HCT116 (cell line): ENCODE data around the gene ROMO1. TPM values are rescaled to one million over a fixed set of nuclear protein-coding genes. Genes with fewer than 3 reads are reported as not detected.
A peak's percentile ranks its signal among the peaks of the same experiment; 100 is the strongest.

Source experiments
- ATAC-seq: fragments of 200-7000 bp; cut with Tn5 transposase; 2 replicates; pipeline ENCODE4 v1.9.1; 2020; ENCODE audit warnings: mild to moderate bottlenecking, moderate library complexity
- BruUV-seq: library from RNA; stranded (reverse); fragments of 400-500 nt; replicated peaks from 2 replicates; lab custom pipeline; 2021; lab: Mats Ljungman, UMichigan
- CTCF ChIA-PET: fragments of 300-600 bp; sonication (Branson Sonifier 250); formaldehyde crosslinking; loops from one replicate; lab custom pipeline; 2021; ENCODE audit warnings: antibody characterized with exemption; lab: Charles Lee
- POLR2A ChIA-PET: fragments of 300-600, 350-600 bp; sonication (Branson Sonifier 250); formaldehyde crosslinking; loops from one replicate; lab custom pipeline; 2021; ENCODE audit warnings: antibody characterized with exemption; lab: Charles Lee
- RAD21 ChIA-PET, 2 experiments: fragments of 300-600 bp; sonication (Branson Sonifier 250); formaldehyde crosslinking; loops; one replicate each; lab custom pipeline; 2023; ENCODE audit warnings: low total read pairs in 2 of 2; ENCODE audit not compliant: uncharacterized antibody in 2 of 2, unreplicated experiment in 2 of 2, low non-redundant PET in 1 of 2; lab: Charles Lee
- DNase-seq: peaks from one replicate; pipeline ENCODE4 v3.0.0-alpha.2; 2010; ENCODE audit warnings: low read depth, low spot score
- H2AFZ ChIP-seq: fragments of 200-600 bp; shearing (Covaris generic), sonication (generic); 2 replicates; pipeline ENCODE4 v1.6.1; 2017; ENCODE audit warnings: low read depth, mixed run types, mixed read lengths, antibody characterized with exemption, low read length; ENCODE audit not compliant: poor library complexity, severe bottlenecking
- H3K27ac ChIP-seq: 2 replicates; pipeline ENCODE4 v1.5.1; 2012; ENCODE audit warnings: low read depth, low read length
- H3K27me3 ChIP-seq: fragments of 200-600 bp; sonication (generic); 2 replicates; pipeline ENCODE4 v1.6.1; 2016; ENCODE audit warnings: mixed run types, low read length, mixed read lengths; ENCODE audit not compliant: insufficient read depth
- H3K36me3 ChIP-seq, 2 experiments: fragments of 200-500 bp in 1 of 2; fragments of 200-600 bp in 1 of 2; sonication (Bioruptor generic) in 1 of 2; sonication (generic) in 1 of 2; 2 replicates each; pipeline versions ENCODE4 v1.5.1 to v1.6.1; 2014 to 2016; ENCODE audit warnings: low read length in 2 of 2, inconsistent platforms in 1 of 2, mixed read lengths in 1 of 2, mixed run types in 1 of 2; ENCODE audit not compliant: insufficient read depth in 2 of 2, control insufficient read depth in 1 of 2
- H3K4me1 ChIP-seq, 2 experiments: fragments of 200-600 bp in 1 of 2; sonication (generic) in 1 of 2; 2 replicates each; pipeline versions ENCODE4 v1.5.1 to v1.6.1; 2012 to 2017; ENCODE audit warnings: low read length in 2 of 2, inconsistent platforms in 1 of 2, mild to moderate bottlenecking in 1 of 2, mixed read lengths in 1 of 2, mixed run types in 1 of 2, moderate library complexity in 1 of 2; ENCODE audit not compliant: insufficient read depth in 2 of 2, control insufficient read depth in 1 of 2
- H3K4me2 ChIP-seq: fragments of 200-600 bp; sonication (generic); 2 replicates; pipeline ENCODE4 v1.6.1; 2017; ENCODE audit warnings: mixed run types, low read length, mixed read lengths
- H3K4me3 ChIP-seq, 2 experiments: fragments of 200-600 bp in 1 of 2; sonication (generic) in 1 of 2; replicated peaks in 1 of 2; 2 replicates each; pipeline ENCODE4 v1.5.1; 2011 to 2016; ENCODE audit warnings: low read length in 2 of 2, control low read depth in 1 of 2, low read depth in 1 of 2, mild to moderate bottlenecking in 1 of 2, mixed read lengths in 1 of 2, mixed run types in 1 of 2
- H3K79me2 ChIP-seq: fragments of 200-600 bp; sonication (generic); 2 replicates; pipeline ENCODE4 v1.6.1; 2017; ENCODE audit warnings: mild to moderate bottlenecking, mixed run types, low read length, moderate library complexity, mixed read lengths; ENCODE audit not compliant: insufficient read depth
- H3K9ac ChIP-seq: fragments of 200-600 bp; sonication (generic); 2 replicates; pipeline ENCODE4 v1.6.1; 2016; ENCODE audit warnings: low read length, mixed read lengths
- H3K9me2 ChIP-seq: fragments of 200-600 bp; sonication (generic), shearing (Covaris generic); 2 replicates; pipeline ENCODE4 v1.6.1; 2017; ENCODE audit warnings: mixed run types, mild to moderate bottlenecking, moderate library complexity; ENCODE audit not compliant: insufficient read depth
- H3K9me3 ChIP-seq, 2 experiments: fragments of 200-500 bp in 1 of 2; fragments of 200-600 bp in 1 of 2; sonication (Bioruptor generic) in 1 of 2; sonication (generic) in 1 of 2; 2 replicates each; pipeline ENCODE4 v1.6.1; 2014 to 2017; ENCODE audit warnings: low read length in 2 of 2, mixed read lengths in 2 of 2, inconsistent platforms in 1 of 2, low read depth in 1 of 2, mild to moderate bottlenecking in 1 of 2, mixed run types in 1 of 2, moderate library complexity in 1 of 2; ENCODE audit not compliant: control insufficient read depth in 1 of 2, insufficient read depth in 1 of 2
- H4K20me1 ChIP-seq: fragments of 200-600 bp; sonication (generic), shearing (Covaris generic); 2 replicates; pipeline ENCODE4 v1.6.1; 2017; ENCODE audit warnings: mixed run types, mild to moderate bottlenecking, moderate library complexity; ENCODE audit not compliant: insufficient read depth
- CBX3 ChIP-seq: IDR thresholded peaks from 2 replicates; pipeline ENCODE4 v1.6.1; 2012; ENCODE audit warnings: low read depth
- CEBPB ChIP-seq: IDR thresholded peaks from 2 replicates; pipeline ENCODE4 v1.6.1; 2012; ENCODE audit warnings: low read depth
- CTCF ChIP-seq, 3 experiments: fragments of 200-600 bp in 1 of 3; sonication (generic) in 1 of 3; IDR thresholded peaks in 2 of 3; conservative IDR thresholded peaks in 1 of 3; 2 replicates each; pipeline ENCODE4 v1.5.1; 2012 to 2017; ENCODE audit warnings: low read depth in 2 of 3, low read length in 2 of 3, antibody characterized with exemption in 1 of 3, borderline replicate concordance in 1 of 3, control low read depth in 1 of 3, mild to moderate bottlenecking in 1 of 3, mixed read lengths in 1 of 3, mixed run types in 1 of 3, moderate library complexity in 1 of 3; ENCODE audit not compliant: insufficient read depth in 1 of 3
- ELF1 ChIP-seq: IDR thresholded peaks from 2 replicates; pipeline ENCODE4 v1.6.1; 2012; ENCODE audit warnings: low read depth, borderline replicate concordance
- EZH2 ChIP-seq: fragments of 200-600 bp; sonication (generic); IDR thresholded peaks from 2 replicates; pipeline ENCODE4 v1.6.1; 2017; ENCODE audit warnings: antibody characterized with exemption, mixed run types
- FOSL1 ChIP-seq: IDR thresholded peaks from 2 replicates; pipeline ENCODE4 v1.6.1; 2012; ENCODE audit warnings: low read depth
- MAX ChIP-seq: IDR thresholded peaks from 2 replicates; pipeline ENCODE4 v1.6.1; 2012
- POLR2A ChIP-seq: IDR thresholded peaks from 2 replicates; pipeline ENCODE4 v1.7.0; 2011; ENCODE audit warnings: borderline replicate concordance; ENCODE audit not compliant: insufficient read depth, insufficient read length; ENCODE audit errors: extremely low read depth
- RAD21 ChIP-seq: IDR thresholded peaks from 2 replicates; pipeline ENCODE4 v1.6.1; 2012; ENCODE audit warnings: low read depth, mild to moderate bottlenecking
- REST ChIP-seq: IDR thresholded peaks from 2 replicates; pipeline ENCODE4 v1.6.1; 2012; ENCODE audit warnings: low read depth
- SIN3A ChIP-seq: IDR thresholded peaks from 2 replicates; pipeline ENCODE4 v1.6.1; 2012; ENCODE audit warnings: low read depth
- SP1 ChIP-seq: IDR thresholded peaks from 2 replicates; pipeline ENCODE4 v1.6.1; 2012; ENCODE audit warnings: low read depth
- SRF ChIP-seq: IDR thresholded peaks from 2 replicates; pipeline ENCODE4 v1.6.1; 2012; ENCODE audit warnings: low read depth
- YY1 ChIP-seq: IDR thresholded peaks from 2 replicates; pipeline ENCODE4 v1.6.1; 2011; ENCODE audit warnings: low read length, low read depth, moderate library complexity, mild to moderate bottlenecking; ENCODE audit not compliant: insufficient replicate concordance; ENCODE audit errors: extremely low read depth
- ZBTB33 ChIP-seq: IDR thresholded peaks from 2 replicates; pipeline ENCODE4 v1.6.1; 2011; ENCODE audit warnings: mild to moderate bottlenecking, low read length, moderate library complexity; ENCODE audit not compliant: insufficient replicate concordance; ENCODE audit errors: extremely low read depth
- ZFX ChIP-seq: fragments of 450-650 bp; IDR thresholded peaks from 2 replicates; pipeline ENCODE4 v1.6.1; 2017
- ZNF274 ChIP-seq: fragments of 200-500 bp; sonication (Bioruptor generic); IDR thresholded peaks from 2 replicates; pipeline ENCODE4 v1.6.1; 2014; ENCODE audit warnings: mild to moderate bottlenecking, low read depth, low read length, inconsistent platforms
- intact Hi-C: fragments of 100-400 bp; cut with micrococcal nuclease; formaldehyde crosslinking; loops from 2 replicates; pipeline ENCODE4 v1.10.0; 2022
- total RNA-seq: library from RNA; stranded (reverse); gene quantifications from one replicate; pipeline ENCODE4 v1.2.1, GENCODE V29; 2021; ENCODE audit not compliant: unreplicated experiment
- TF ChIP-seq, protein P1 (sequence below): IDR thresholded peaks from 2 replicates; pipeline ENCODE4 v1.6.1; 2012

ROMO1 gene
- total RNA-seq, 1 experiment from 2014 or later, result 167 TPM

- no peaks in the 10 kb centered on the region for H3K9me3 ChIP-seq
- ChIA-PET RAD21 (no interaction called here), POLR2A (interaction anchor here (1.5 to 5.2 kb wide), 5 partner anchors 9 to 210 kb away, joined by 3 to 58 read pairs (median 8); partner anchors contain the start of genes PHF20 and SCAND1), CTCF (interaction anchor here (1.0 kb wide), 1 partner anchor 210 kb away, joined by 3 read pairs; the partner anchor contains the start of gene SCAND1)
- peaks cover 10 to 17% of the 10 kb centered on the region in 2 experiments for H3K36me3 ChIP-seq
- BruUV-seq, result no TSS peak
- peaks cover 40% of the 10 kb centered on the region for H3K79me2 ChIP-seq
- no peaks in the 10 kb centered on the region for H3K9me2 ChIP-seq
- H3K9ac ChIP-seq, result peak overlapping the region; percentile 80; the same call in 1 of the 2 replicates
- no peak overlapping the region for H2AFZ ChIP-seq
- no peak for DNase-seq
- no peak for ATAC-seq
- H4K20me1 ChIP-seq, result peaks cover 15% of the 10 kb centered on the region; the same call in 1 of the 2 replicates
- peak overlapping the region; percentile 71; the same call in 1 of the 2 replicates for H3K27ac ChIP-seq
- intact Hi-C loops, result loop anchor here (2.0 to 10.0 kb wide), 2 partner anchors 141 to 211 kb away; partner anchors contain the start of gene SCAND1
- peak overlapping the region; percentile 90 for H3K4me2 ChIP-seq
- no peaks in the 10 kb centered on the region for H3K27me3 ChIP-seq
- H3K4me3 ChIP-seq, result peak overlapping the region; percentile 68 to 90; a peak in 2 of 4 replicates
- H3K4me1 ChIP-seq, result peaks cover 10 to 28% of the 10 kb centered on the region in 2 experiments
- TF ChIP-seq CTCF (IDR thresholded peaks at IDR 0.05 in 2 of 3, conservative IDR thresholded peaks at IDR 0.05 in 1 of 3; ENCODE audit: borderline replicate concordance in 1 of 3, insufficient read depth in 1 of 3, low read depth in 2 of 3, low read length in 2 of 3) (no peak), REST (no peak), ZBTB33 (no peak), RAD21 (no peak), CEBPB (no peak), CBX3 (no peak), ZNF274 (no peak), SRF (no peak), SP1 (no peak), POLR2A (no peak), EZH2 (no peak), MAX (no peak), ZFX (no peak), YY1 (no peak), ELF1 (no peak), FOSL1 (no peak), SIN3A (no peak)
- TF ChIP-seq, protein P1, sequence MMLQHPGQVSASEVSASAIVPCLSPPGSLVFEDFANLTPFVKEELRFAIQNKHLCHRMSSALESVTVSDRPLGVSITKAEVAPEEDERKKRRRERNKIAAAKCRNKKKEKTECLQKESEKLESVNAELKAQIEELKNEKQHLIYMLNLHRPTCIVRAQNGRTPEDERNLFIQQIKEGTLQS, result no peak
These were observed 44.7 kb downstream of the ROMO1 start for GRCh38 chr20:35743693-35744491.
